ENCODE data around the gene UBAP2.

DNA sequence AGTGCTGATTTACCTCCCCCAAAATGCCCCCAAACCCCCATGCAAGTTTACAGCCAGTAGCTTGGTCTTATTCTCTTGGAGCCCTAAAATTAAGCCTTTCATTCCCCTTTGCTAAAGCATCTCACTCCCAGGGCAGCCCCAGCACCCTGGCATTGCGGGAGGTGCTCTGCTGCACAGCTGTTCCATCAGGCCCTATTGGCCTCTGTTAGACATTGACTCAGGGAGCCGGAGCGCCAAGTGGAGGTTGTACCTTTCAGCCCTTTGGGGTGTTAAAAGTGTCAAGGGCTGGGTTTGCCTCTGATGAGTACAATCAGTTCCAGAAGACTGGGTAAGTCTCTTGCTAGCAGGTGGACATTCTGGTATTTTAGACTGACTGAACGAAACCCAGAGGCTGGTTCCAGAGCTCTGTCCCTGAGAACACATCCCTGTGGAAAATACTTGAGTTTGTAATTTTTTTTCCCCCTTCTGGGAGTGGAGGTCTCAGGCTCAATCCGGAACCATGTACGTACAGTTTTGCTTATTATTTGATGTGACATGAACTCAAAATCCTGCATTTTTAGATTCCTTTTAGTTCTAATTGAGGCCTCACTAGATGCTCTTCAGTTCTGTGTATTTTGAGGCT is 129.3 kb downstream of the UBAP2 start:
- TF ChIP-seq CTCF (conservative IDR thresholded peaks at IDR 0.05; ENCODE audit: low read depth, low read length) = no peak
- TF ChIP-seq EZH2 (IDR thresholded peaks at IDR 0.05; ENCODE audit: borderline replicate concordance, low read depth, low read length, poor library complexity, severe bottlenecking) = no peak
